H1 (cell line): ENCODE measurements around the gene DMC1. TPM values are rescaled to one million over a fixed set of nuclear protein-coding genes. Genes with fewer than 3 reads are reported as not detected.

Experiments
- CTCF ChIA-PET: fragments of 300-600 bp; sonication (Branson Sonifier 250); formaldehyde crosslinking; loops from one replicate; lab custom pipeline; 2021; ENCODE audit not compliant: partially characterized antibody; lab: Charles Lee
- POLR2A ChIA-PET: fragments of 300-600 bp; sonication (Branson Sonifier 250); formaldehyde crosslinking; loops from one replicate; lab custom pipeline; 2021; ENCODE audit warnings: inconsistent platforms; ENCODE audit not compliant: partially characterized antibody; lab: Charles Lee
- DNase-seq, 2 experiments: peaks; one replicate each; pipeline versions ENCODE4 v3.0.0 to v3.0.0-alpha.2; 2010 to 2022; ENCODE audit warnings: low spot score in 2 of 2, low read depth in 1 of 2, mixed read lengths in 1 of 2
- FAIRE-seq: peaks from 2 replicates; lab custom pipeline; 2011; peaks lifted over from hg19 to GRCh38; lab: Jason Lieb, UNC
- H2AFZ ChIP-seq: 2 replicates; pipeline ENCODE4 v1.8.1; 2012; ENCODE audit warnings: low read length, inconsistent platforms
- H2AK5ac ChIP-seq: 2 replicates; pipeline ENCODE4 v1.6.1; 2013; ENCODE audit warnings: low read depth, low read length
- H2BK120ac ChIP-seq: replicated peaks from 2 replicates; pipeline ENCODE3; 2013; ENCODE audit warnings: low read depth, low read length, inconsistent platforms
- H2BK12ac ChIP-seq: 2 replicates; pipeline ENCODE4 v1.6.1; 2013; ENCODE audit warnings: low read depth, low read length
- H2BK15ac ChIP-seq: 2 replicates; pipeline ENCODE4 v1.6.1; 2013; ENCODE audit warnings: low read length
- H2BK20ac ChIP-seq: 2 replicates; pipeline ENCODE4 v1.6.1; 2013; ENCODE audit warnings: low read length
- H2BK5ac ChIP-seq: 2 replicates; pipeline ENCODE4 v1.6.1; 2013; ENCODE audit warnings: low read depth, low read length
- H3K14ac ChIP-seq: 2 replicates; pipeline ENCODE4 v1.6.1; 2013; ENCODE audit warnings: inconsistent platforms; ENCODE audit not compliant: insufficient read length
- H3K18ac ChIP-seq: 2 replicates; pipeline ENCODE4 v1.6.1; 2013; ENCODE audit warnings: low read length; ENCODE audit errors: extremely low read depth
- H3K23ac ChIP-seq: 2 replicates; pipeline ENCODE4 v1.6.1; 2013; ENCODE audit warnings: inconsistent platforms; ENCODE audit not compliant: insufficient read length
- H3K23me2 ChIP-seq: 2 replicates; pipeline ENCODE4 v1.6.1; 2013; ENCODE audit warnings: low read depth, low read length
- H3K27ac ChIP-seq: 2 replicates; pipeline ENCODE4 v1.6.1; 2011; ENCODE audit warnings: low read depth, low read length, inconsistent platforms
- H3K27me3 ChIP-seq, 4 experiments: replicated peaks in 1 of 4; 1 replicate in 1 of 4; 2 replicates in 3 of 4; pipeline versions ENCODE4 v1.6.1 to v1.8.1; 2011 to 2013; ENCODE audit warnings: low read length in 3 of 4, mild to moderate bottlenecking in 3 of 4, inconsistent platforms in 2 of 4, mixed read lengths in 2 of 4, moderate library complexity in 1 of 4; ENCODE audit not compliant: control insufficient read depth in 3 of 4, insufficient read depth in 3 of 4; ENCODE audit errors: extremely low read depth in 1 of 4
- H3K36me3 ChIP-seq, 4 experiments: 2 replicates each; pipeline versions ENCODE4 v1.6.1 to v1.8.1; 2011 to 2013; ENCODE audit warnings: mild to moderate bottlenecking in 4 of 4, low read length in 3 of 4, moderate library complexity in 2 of 4, control low read depth in 1 of 4, inconsistent platforms in 1 of 4; ENCODE audit not compliant: insufficient read depth in 4 of 4, control insufficient read depth in 2 of 4
- H3K4ac ChIP-seq: replicated peaks from 2 replicates; pipeline ENCODE3; 2013; ENCODE audit warnings: low read length, low read depth, mixed read lengths, inconsistent platforms; ENCODE audit not compliant: insufficient read length
- H3K4me1 ChIP-seq, 4 experiments: replicated peaks in 1 of 4; 1 replicate in 1 of 4; 2 replicates in 3 of 4; pipeline versions ENCODE4 v1.6.1 to v1.8.1; 2011 to 2013; ENCODE audit warnings: low read length in 3 of 4, inconsistent platforms in 2 of 4, mixed read lengths in 1 of 4; ENCODE audit not compliant: insufficient read depth in 4 of 4, control insufficient read depth in 3 of 4
- H3K4me2 ChIP-seq, 2 experiments: 2 replicates each; pipeline versions ENCODE4 v1.6.1 to v1.8.1; 2011 to 2013; ENCODE audit warnings: low read depth in 2 of 2, low read length in 2 of 2, control low read depth in 1 of 2, inconsistent platforms in 1 of 2, mild to moderate bottlenecking in 1 of 2; ENCODE audit not compliant: insufficient read depth in 1 of 2
- H3K4me3 ChIP-seq, 4 experiments: fragments of 200-600, 300-600 bp in 1 of 4; sonication (generic), shearing (Covaris generic), sonication (Bioruptor Twin) in 1 of 4; 2 replicates each; pipeline versions ENCODE4 v1.5.1 to v1.8.1; 2011 to 2016; ENCODE audit warnings: low read length in 4 of 4, low read depth in 3 of 4, control low read depth in 2 of 4, inconsistent platforms in 2 of 4, mild to moderate bottlenecking in 2 of 4, mixed read lengths in 1 of 4, moderate library complexity in 1 of 4; ENCODE audit not compliant: insufficient read depth in 2 of 4; ENCODE audit errors: extremely low read depth in 1 of 4
- H3K56ac ChIP-seq: replicated peaks from 2 replicates; pipeline ENCODE3; 2013; ENCODE audit warnings: low read depth, mild to moderate bottlenecking, mixed read lengths, low read length, inconsistent platforms; ENCODE audit not compliant: insufficient read length
- H3K79me1 ChIP-seq: 2 replicates; pipeline ENCODE4 v1.6.1; 2013; ENCODE audit warnings: low read depth, low read length, control low read depth
- H3K79me2 ChIP-seq, 2 experiments: 2 replicates each; pipeline versions ENCODE4 v1.6.1 to v1.8.1; 2012 to 2013; ENCODE audit warnings: low read length in 2 of 2, mild to moderate bottlenecking in 2 of 2, inconsistent platforms in 1 of 2; ENCODE audit not compliant: insufficient read depth in 2 of 2, control insufficient read depth in 1 of 2
- H3K9ac ChIP-seq, 4 experiments: replicated peaks in 1 of 4; 1 replicate in 1 of 4; 2 replicates in 3 of 4; pipeline versions ENCODE4 v1.6.1 to v1.8.1; 2011 to 2013; ENCODE audit warnings: low read depth in 3 of 4, low read length in 3 of 4, control low read depth in 2 of 4, mild to moderate bottlenecking in 2 of 4, moderate library complexity in 2 of 4, inconsistent platforms in 1 of 4; ENCODE audit errors: extremely low read depth in 1 of 4
- H3K9me3 ChIP-seq, 2 experiments: 2 replicates each; pipeline versions ENCODE4 v1.6.1 to v1.8.1; 2012 to 2013; ENCODE audit warnings: mild to moderate bottlenecking in 2 of 2, moderate library complexity in 2 of 2, control low read depth in 1 of 2, inconsistent platforms in 1 of 2, low read depth in 1 of 2, low read length in 1 of 2, mixed read lengths in 1 of 2; ENCODE audit not compliant: insufficient read depth in 2 of 2
- H4K20me1 ChIP-seq, 2 experiments: replicated peaks in 1 of 2; 2 replicates each; pipeline versions ENCODE3 to v1.8.1; 2011 to 2013; ENCODE audit warnings: inconsistent platforms in 2 of 2, low read length in 2 of 2, mild to moderate bottlenecking in 1 of 2; ENCODE audit not compliant: insufficient read depth in 2 of 2, control insufficient read depth in 1 of 2
- H4K5ac ChIP-seq: 2 replicates; pipeline ENCODE4 v1.6.1; 2013; ENCODE audit warnings: low read length, low read depth, mixed read lengths, inconsistent platforms; ENCODE audit not compliant: insufficient read length
- H4K8ac ChIP-seq: 2 replicates; pipeline ENCODE4 v1.8.0; 2013; ENCODE audit warnings: mild to moderate bottlenecking, moderate library complexity, low read length, inconsistent platforms; ENCODE audit not compliant: insufficient read depth; ENCODE audit errors: extremely low read depth
- H4K91ac ChIP-seq: replicated peaks from 2 replicates; pipeline ENCODE3; 2013; ENCODE audit warnings: low read length, mixed read lengths, inconsistent platforms; ENCODE audit not compliant: insufficient read length
- CBX5 ChIP-seq: fragments of 300-800, 300-1000 bp; sonication (generic); IDR thresholded peaks from 2 replicates; pipeline ENCODE4 v1.7.1; 2016; ENCODE audit warnings: antibody characterized with exemption, low read length, low read depth
- CBX8 ChIP-seq: fragments of 300-800, 300-1000 bp; sonication (generic); IDR thresholded peaks from 2 replicates; pipeline ENCODE4 v1.7.1; 2016; ENCODE audit warnings: low read depth, low read length, borderline replicate concordance
- E2F6 ChIP-seq: IDR thresholded peaks from 2 replicates; pipeline ENCODE4 v1.6.1; 2012; ENCODE audit warnings: inconsistent platforms
- EZH2 ChIP-seq: fragments of 200-600 bp; sonication (generic); IDR thresholded peaks from 2 replicates; pipeline ENCODE4 v1.7.1; 2012; ENCODE audit warnings: low read depth, mild to moderate bottlenecking, moderate library complexity, low read length, inconsistent platforms; ENCODE audit not compliant: severe bottlenecking
- FOSL1 ChIP-seq: IDR thresholded peaks from 2 replicates; pipeline ENCODE4 v1.6.1; 2011; ENCODE audit warnings: mild to moderate bottlenecking, low read depth, low read length, moderate library complexity; ENCODE audit not compliant: insufficient read depth
- HDAC2 ChIP-seq, 2 experiments: fragments of 300-600 bp in 1 of 2; sonication (generic) in 1 of 2; IDR thresholded peaks; 2 replicates each; pipeline ENCODE4 v1.6.1; 2011 to 2012; ENCODE audit warnings: low read depth in 2 of 2, low read length in 2 of 2, mild to moderate bottlenecking in 2 of 2, moderate library complexity in 2 of 2, borderline replicate concordance in 1 of 2, inconsistent platforms in 1 of 2
- JUN ChIP-seq: IDR thresholded peaks from 2 replicates; pipeline ENCODE4 v1.6.1; 2011; ENCODE audit warnings: low read depth, mild to moderate bottlenecking, improper control_type of control experiment, low read length
- KDM1A ChIP-seq: fragments of 200-600, 300-600 bp; sonication (generic); IDR thresholded peaks from 2 replicates; pipeline ENCODE4 v1.7.1; 2016; ENCODE audit warnings: mild to moderate bottlenecking, low read length, borderline replicate concordance
- KDM5A ChIP-seq: fragments of 200-600 bp; IDR thresholded peaks from 2 replicates; pipeline ENCODE4 v1.7.1; 2012; ENCODE audit warnings: mild to moderate bottlenecking, low read length, inconsistent platforms, mixed read lengths
- POLR2A ChIP-seq, 2 experiments: IDR thresholded peaks; 1 replicate in 1 of 2; 2 replicates in 1 of 2; pipeline ENCODE4 v1.6.1; 2011; ENCODE audit warnings: low read depth in 2 of 2, low read length in 2 of 2, mild to moderate bottlenecking in 2 of 2; ENCODE audit errors: control extremely low read depth in 1 of 2
- RBBP5 ChIP-seq: IDR thresholded peaks from 2 replicates; pipeline ENCODE4 v1.7.1; 2012; ENCODE audit warnings: low read depth, mild to moderate bottlenecking, inconsistent platforms, low read length, moderate library complexity, borderline replicate concordance
- SIX5 ChIP-seq: IDR thresholded peaks from 2 replicates; pipeline ENCODE4 v1.6.1; 2011; ENCODE audit warnings: mild to moderate bottlenecking, low read depth, low read length
- WGBS, 2 experiments: shearing (Covaris generic) in 1 of 2; methylation state at CpG; one replicate each; pipeline versions ENCODE4 v1.1.6 to v1.1.7; 2013 to 2015; ENCODE audit warnings: low lambda C conversion rate in 2 of 2, mixed read lengths in 2 of 2, inconsistent platforms in 1 of 2, low coverage in 1 of 2, missing lambda C conversion rate in 1 of 2; ENCODE audit not compliant: insufficient replicate concordance in 2 of 2, insufficient coverage in 1 of 2, insufficient read length in 1 of 2; ENCODE audit errors: extremely low coverage in 1 of 2, missing lambda C conversion rate in 1 of 2; 5-methylcytosine and 5-hydroxymethylcytosine counted together
- polyA plus RNA-seq, 7 experiments: library from polyadenylated mRNA; depleted of rRNA in 3 of 7; stranded (reverse) in 5 of 7; unstranded in 2 of 7; fragments of >200 nt in 5 of 7; fragments of 200-250 nt in 2 of 7; gene quantifications; 1 replicate in 5 of 7; 2 replicates in 1 of 7; 4 replicates in 1 of 7; pipeline versions ENCODE4 v1.2.1 to v1.2.3, GENCODE V29; 2011 to 2013; ENCODE audit warnings: missing spikeins in 2 of 7, mixed read lengths in 2 of 7
- total RNA-seq: library from RNA; stranded (reverse); fragmentation: NEBNext Ultra II Directional; extraction: Animal tissue kit (Norgen Biotek cat#: 25700); gene quantifications from 2 replicates; pipeline ENCODE4 v1.2.1, GENCODE V29; 2021

DMC1 gene
- total and polyA plus RNA-seq, 2 of the 8 experiments (the other 6 are each of a cell fraction or from before 2014, with no cell fraction given), result 3.8 to 7.2 TPM

- Histone ChIP-seq H3K4ac (no peak overlapping the region), H4K91ac (no peak overlapping the region), H4K8ac (no peak overlapping the region), H3K23ac (no peak overlapping the region), H2BK15ac (no peak overlapping the region), H2AFZ (no peak overlapping the region), H3K23me2 (no peaks in the 10 kb centered on the region), H2BK120ac (no peak overlapping the region), H3K79me1 (no peaks in the 10 kb centered on the region; the same call in 1 of the 2 replicates), H4K20me1 (peaks cover 5 to 10% of the 10 kb centered on the region in 2 experiments), H3K56ac (no peak overlapping the region), H3K9ac (no peak overlapping the region), H2BK5ac (no peak overlapping the region), H2AK5ac (no peak overlapping the region), H2BK20ac (no peak overlapping the region), H3K18ac (no peak overlapping the region), H3K4me3 (no peak overlapping the region), H4K5ac (no peak overlapping the region), H3K27me3 (no peaks in the 10 kb centered on the region), H3K36me3 (peaks cover 63 to 100% (median 94%) of the 10 kb centered on the region in 4 experiments), H3K4me1 (peaks cover 0 to 4% (median 3%) of the 10 kb centered on the region in 4 experiments; a peak in 3 of 7 replicates), H3K4me2 (no peak overlapping the region), H3K27ac (no peak overlapping the region), H3K9me3 (no peaks in the 10 kb centered on the region), H3K79me2 (peaks cover 0 to 33% of the 10 kb centered on the region in 2 experiments; a peak in 2 of 4 replicates), H2BK12ac (no peak overlapping the region), H3K14ac (no peak overlapping the region)
- FAIRE-seq (no peak), DNase-seq (no peak)
- ChIA-PET CTCF (interaction anchor here (0.6 to 1.7 kb wide), 9 partner anchors 8 to 631 kb away, joined by 3 to 9 read pairs (median 4); no protein-coding TSS in a partner anchor), POLR2A (interaction anchor here (0.8 to 40.8 kb wide), 7 partner anchors 5 to 81 kb away, joined by 3 to 1102 read pairs (median 6); partner anchors contain the start of genes DMC1 and KDELR3)
- 92% methylated on average over 2 of the region's 2 CpGs; no CpG with 5 or more reads in 1 of the 2 experiments for WGBS, 2 experiments
- TF ChIP-seq KDM1A (no peak), JUN (no peak), RBBP5 (no peak), FOSL1 (no peak), HDAC2 (IDR thresholded peaks at IDR 0.05; ENCODE audit: borderline replicate concordance in 1 of 2, low read depth in 2 of 2, low read length in 2 of 2) (no peak), E2F6 (no peak), EZH2 (no peak), CBX5 (no peak), KDM5A (no peak), POLR2A (IDR thresholded peaks at IDR 0.05; ENCODE audit: control extremely low read depth in 1 of 2, low read depth in 2 of 2, low read length in 2 of 2) (no peak), CBX8 (no peak), SIX5 (no peak)
Observed at GRCh38 chr22:38494498-38494897, 75.5 kb downstream of the DMC1 start.
